KBM-7 (cell line): ENCODE data around the gene OLFM4.

Experiments
- DNase-seq: peaks from one replicate; pipeline ENCODE4 v3.0.0-alpha.2; 2015
- in situ Hi-C: fragments of 300-500 bp; cut with MboI; formaldehyde crosslinking; loops from 2 replicates; pipeline ENCODE4 v1.14.3; 2020; ENCODE audit warnings: low sequenced_read_pairs, low pct_unique_long_range_greater_than_20kb, mixed read lengths

The OLFM4 gene

GRCh38 chr13:53028637-53029203, at the start of gene OLFM4:
Gene OLFM4, plus strand, starts transcription at chr13:53028813. Its CDS starts 24 bp downstream, at chr13:53028837.
- no peak for DNase-seq
- in situ Hi-C loops, result no loop called here

- in situ Hi-C loops, result no loop called here
- no peak for DNase-seq
Measured at GRCh38 chr13:52978989-52979388, 49.6 kb upstream of the OLFM4 start.

GRCh38 chr13:52980695-52981094, 47.9 kb upstream of the OLFM4 start:
- in situ Hi-C loops, result no loop called here
- no peak for DNase-seq

- in situ Hi-C loops, result no loop called here
- DNase-seq, result no peak
Measured at GRCh38 chr13:52983836-52984235, 44.8 kb upstream of the OLFM4 start.

GRCh38 chr13:52984881-52985363, 43.7 kb upstream of the OLFM4 start:
- DNase-seq, result no peak
- in situ Hi-C loops, result no loop called here

GRCh38 chr13:52991344-52992020, 37.1 kb upstream of the OLFM4 start:
- no peak for DNase-seq
- in situ Hi-C loops, result no loop called here

GRCh38 chr13:52992110-52992509, 36.5 kb upstream of the OLFM4 start:
- in situ Hi-C loops, result no loop called here
- no peak for DNase-seq

GRCh38 chr13:52994051-52994450, 34.6 kb upstream of the OLFM4 start:
- DNase-seq, result no peak
- in situ Hi-C loops, result no loop called here

- DNase-seq, result no peak
- in situ Hi-C loops, result no loop called here
Measured at GRCh38 chr13:52994865-52995264, 33.7 kb upstream of the OLFM4 start.

GRCh38 chr13:52995946-52996345, 32.7 kb upstream of the OLFM4 start:
- in situ Hi-C loops, result no loop called here
- DNase-seq, result no peak

- DNase-seq, result no peak
- in situ Hi-C loops, result no loop called here
Measured at GRCh38 chr13:52997951-52998876, 30.4 kb upstream of the OLFM4 start.

- in situ Hi-C loops, result no loop called here
- no peak for DNase-seq
Measured at GRCh38 chr13:52999093-52999696, 29.4 kb upstream of the OLFM4 start.

GRCh38 chr13:53001444-53002225, 27.0 kb upstream of the OLFM4 start:
- DNase-seq, result no peak
- in situ Hi-C loops, result no loop called here

GRCh38 chr13:53004573-53004972, 24.0 kb upstream of the OLFM4 start:
- no peak for DNase-seq

GRCh38 chr13:53005626-53006025, 23.0 kb upstream of the OLFM4 start:
- in situ Hi-C loops, result no loop called here
- no peak for DNase-seq

More at GRCh38 chr13:53004573-53004972, 24.0 kb upstream of the OLFM4 start:
- in situ Hi-C loops, result no loop called here

- no peak for DNase-seq
- in situ Hi-C loops, result no loop called here
Measured at GRCh38 chr13:53007872-53008271, 20.7 kb upstream of the OLFM4 start.

GRCh38 chr13:53010374-53011105, 18.1 kb upstream of the OLFM4 start:
- no peak for DNase-seq
- in situ Hi-C loops, result no loop called here

GRCh38 chr13:53012707-53013106, 15.9 kb upstream of the OLFM4 start:
- in situ Hi-C loops, result no loop called here
- DNase-seq, result peak; percentile 37
